H1 (cell line): ENCODE measurements around the gene CALD1. TPM values are rescaled to one million over a fixed set of nuclear protein-coding genes. Genes with fewer than 3 reads are reported as not detected.

ENCODE experiments used
- CTCF ChIA-PET: fragments of 300-600 bp; sonication (Branson Sonifier 250); formaldehyde crosslinking; loops from one replicate; lab custom pipeline; 2021; ENCODE audit not compliant: partially characterized antibody; lab: Charles Lee
- POLR2A ChIA-PET: fragments of 300-600 bp; sonication (Branson Sonifier 250); formaldehyde crosslinking; loops from one replicate; lab custom pipeline; 2021; ENCODE audit warnings: inconsistent platforms; ENCODE audit not compliant: partially characterized antibody; lab: Charles Lee
- DNase-seq, 2 experiments: peaks; one replicate each; pipeline versions ENCODE4 v3.0.0 to v3.0.0-alpha.2; 2010 to 2022; ENCODE audit warnings: low spot score in 2 of 2, low read depth in 1 of 2, mixed read lengths in 1 of 2
- FAIRE-seq: peaks from 2 replicates; lab custom pipeline; 2011; peaks lifted over from hg19 to GRCh38; lab: Jason Lieb, UNC
- H2AFZ ChIP-seq: 2 replicates; pipeline ENCODE4 v1.8.1; 2012; ENCODE audit warnings: low read length, inconsistent platforms
- H2AK5ac ChIP-seq: 2 replicates; pipeline ENCODE4 v1.6.1; 2013; ENCODE audit warnings: low read depth, low read length
- H2BK120ac ChIP-seq: replicated peaks from 2 replicates; pipeline ENCODE3; 2013; ENCODE audit warnings: low read depth, low read length, inconsistent platforms
- H2BK12ac ChIP-seq: 2 replicates; pipeline ENCODE4 v1.6.1; 2013; ENCODE audit warnings: low read depth, low read length
- H2BK15ac ChIP-seq: 2 replicates; pipeline ENCODE4 v1.6.1; 2013; ENCODE audit warnings: low read length
- H2BK20ac ChIP-seq: 2 replicates; pipeline ENCODE4 v1.6.1; 2013; ENCODE audit warnings: low read length
- H2BK5ac ChIP-seq: 2 replicates; pipeline ENCODE4 v1.6.1; 2013; ENCODE audit warnings: low read depth, low read length
- H3K14ac ChIP-seq: 2 replicates; pipeline ENCODE4 v1.6.1; 2013; ENCODE audit warnings: inconsistent platforms; ENCODE audit not compliant: insufficient read length
- H3K18ac ChIP-seq: 2 replicates; pipeline ENCODE4 v1.6.1; 2013; ENCODE audit warnings: low read length; ENCODE audit errors: extremely low read depth
- H3K23ac ChIP-seq: 2 replicates; pipeline ENCODE4 v1.6.1; 2013; ENCODE audit warnings: inconsistent platforms; ENCODE audit not compliant: insufficient read length
- H3K23me2 ChIP-seq: 2 replicates; pipeline ENCODE4 v1.6.1; 2013; ENCODE audit warnings: low read depth, low read length
- H3K27ac ChIP-seq: 2 replicates; pipeline ENCODE4 v1.6.1; 2011; ENCODE audit warnings: low read depth, low read length, inconsistent platforms
- H3K27me3 ChIP-seq, 4 experiments: replicated peaks in 1 of 4; 1 replicate in 1 of 4; 2 replicates in 3 of 4; pipeline versions ENCODE4 v1.6.1 to v1.8.1; 2011 to 2013; ENCODE audit warnings: low read length in 3 of 4, mild to moderate bottlenecking in 3 of 4, inconsistent platforms in 2 of 4, mixed read lengths in 2 of 4, moderate library complexity in 1 of 4; ENCODE audit not compliant: control insufficient read depth in 3 of 4, insufficient read depth in 3 of 4; ENCODE audit errors: extremely low read depth in 1 of 4
- H3K36me3 ChIP-seq, 4 experiments: 2 replicates each; pipeline versions ENCODE4 v1.6.1 to v1.8.1; 2011 to 2013; ENCODE audit warnings: mild to moderate bottlenecking in 4 of 4, low read length in 3 of 4, moderate library complexity in 2 of 4, control low read depth in 1 of 4, inconsistent platforms in 1 of 4; ENCODE audit not compliant: insufficient read depth in 4 of 4, control insufficient read depth in 2 of 4
- H3K4ac ChIP-seq: replicated peaks from 2 replicates; pipeline ENCODE3; 2013; ENCODE audit warnings: low read length, low read depth, mixed read lengths, inconsistent platforms; ENCODE audit not compliant: insufficient read length
- H3K4me1 ChIP-seq, 4 experiments: replicated peaks in 1 of 4; 1 replicate in 1 of 4; 2 replicates in 3 of 4; pipeline versions ENCODE4 v1.6.1 to v1.8.1; 2011 to 2013; ENCODE audit warnings: low read length in 3 of 4, inconsistent platforms in 2 of 4, mixed read lengths in 1 of 4; ENCODE audit not compliant: insufficient read depth in 4 of 4, control insufficient read depth in 3 of 4
- H3K4me2 ChIP-seq, 2 experiments: 2 replicates each; pipeline versions ENCODE4 v1.6.1 to v1.8.1; 2011 to 2013; ENCODE audit warnings: low read depth in 2 of 2, low read length in 2 of 2, control low read depth in 1 of 2, inconsistent platforms in 1 of 2, mild to moderate bottlenecking in 1 of 2; ENCODE audit not compliant: insufficient read depth in 1 of 2
- H3K4me3 ChIP-seq, 4 experiments: fragments of 200-600, 300-600 bp in 1 of 4; sonication (generic), shearing (Covaris generic), sonication (Bioruptor Twin) in 1 of 4; 2 replicates each; pipeline versions ENCODE4 v1.5.1 to v1.8.1; 2011 to 2016; ENCODE audit warnings: low read length in 4 of 4, low read depth in 3 of 4, control low read depth in 2 of 4, inconsistent platforms in 2 of 4, mild to moderate bottlenecking in 2 of 4, mixed read lengths in 1 of 4, moderate library complexity in 1 of 4; ENCODE audit not compliant: insufficient read depth in 2 of 4; ENCODE audit errors: extremely low read depth in 1 of 4
- H3K56ac ChIP-seq: replicated peaks from 2 replicates; pipeline ENCODE3; 2013; ENCODE audit warnings: low read depth, mild to moderate bottlenecking, mixed read lengths, low read length, inconsistent platforms; ENCODE audit not compliant: insufficient read length
- H3K79me1 ChIP-seq: 2 replicates; pipeline ENCODE4 v1.6.1; 2013; ENCODE audit warnings: low read depth, low read length, control low read depth
- H3K79me2 ChIP-seq, 2 experiments: 2 replicates each; pipeline versions ENCODE4 v1.6.1 to v1.8.1; 2012 to 2013; ENCODE audit warnings: low read length in 2 of 2, mild to moderate bottlenecking in 2 of 2, inconsistent platforms in 1 of 2; ENCODE audit not compliant: insufficient read depth in 2 of 2, control insufficient read depth in 1 of 2
- H3K9ac ChIP-seq, 4 experiments: replicated peaks in 1 of 4; 1 replicate in 1 of 4; 2 replicates in 3 of 4; pipeline versions ENCODE4 v1.6.1 to v1.8.1; 2011 to 2013; ENCODE audit warnings: low read depth in 3 of 4, low read length in 3 of 4, control low read depth in 2 of 4, mild to moderate bottlenecking in 2 of 4, moderate library complexity in 2 of 4, inconsistent platforms in 1 of 4; ENCODE audit errors: extremely low read depth in 1 of 4
- H3K9me3 ChIP-seq, 2 experiments: 2 replicates each; pipeline versions ENCODE4 v1.6.1 to v1.8.1; 2012 to 2013; ENCODE audit warnings: mild to moderate bottlenecking in 2 of 2, moderate library complexity in 2 of 2, control low read depth in 1 of 2, inconsistent platforms in 1 of 2, low read depth in 1 of 2, low read length in 1 of 2, mixed read lengths in 1 of 2; ENCODE audit not compliant: insufficient read depth in 2 of 2
- H4K20me1 ChIP-seq, 2 experiments: replicated peaks in 1 of 2; 2 replicates each; pipeline versions ENCODE3 to v1.8.1; 2011 to 2013; ENCODE audit warnings: inconsistent platforms in 2 of 2, low read length in 2 of 2, mild to moderate bottlenecking in 1 of 2; ENCODE audit not compliant: insufficient read depth in 2 of 2, control insufficient read depth in 1 of 2
- H4K5ac ChIP-seq: 2 replicates; pipeline ENCODE4 v1.6.1; 2013; ENCODE audit warnings: low read length, low read depth, mixed read lengths, inconsistent platforms; ENCODE audit not compliant: insufficient read length
- H4K8ac ChIP-seq: 2 replicates; pipeline ENCODE4 v1.8.0; 2013; ENCODE audit warnings: mild to moderate bottlenecking, moderate library complexity, low read length, inconsistent platforms; ENCODE audit not compliant: insufficient read depth; ENCODE audit errors: extremely low read depth
- H4K91ac ChIP-seq: replicated peaks from 2 replicates; pipeline ENCODE3; 2013; ENCODE audit warnings: low read length, mixed read lengths, inconsistent platforms; ENCODE audit not compliant: insufficient read length
- GABPA ChIP-seq: IDR thresholded peaks from 2 replicates; pipeline ENCODE4 v1.6.1; 2011; ENCODE audit warnings: mild to moderate bottlenecking, low read length, moderate library complexity, borderline replicate concordance; ENCODE audit not compliant: insufficient read depth
- RNF2 ChIP-seq: fragments of 200-900, 300-1000 bp; sonication (generic); IDR thresholded peaks from 2 replicates; pipeline ENCODE4 v1.7.1; 2016; ENCODE audit warnings: borderline replicate concordance, low read depth, mild to moderate bottlenecking, antibody characterized with exemption, low read length; ENCODE audit not compliant: poor library complexity, severe bottlenecking; ENCODE audit errors: missing control alignments
- WGBS, 2 experiments: shearing (Covaris generic) in 1 of 2; methylation state at CpG; one replicate each; pipeline versions ENCODE4 v1.1.6 to v1.1.7; 2013 to 2015; ENCODE audit warnings: low lambda C conversion rate in 2 of 2, mixed read lengths in 2 of 2, inconsistent platforms in 1 of 2, low coverage in 1 of 2, missing lambda C conversion rate in 1 of 2; ENCODE audit not compliant: insufficient replicate concordance in 2 of 2, insufficient coverage in 1 of 2, insufficient read length in 1 of 2; ENCODE audit errors: extremely low coverage in 1 of 2, missing lambda C conversion rate in 1 of 2; 5-methylcytosine and 5-hydroxymethylcytosine counted together
- polyA plus RNA-seq, 7 experiments: library from polyadenylated mRNA; depleted of rRNA in 3 of 7; stranded (reverse) in 5 of 7; unstranded in 2 of 7; fragments of >200 nt in 5 of 7; fragments of 200-250 nt in 2 of 7; gene quantifications; 1 replicate in 5 of 7; 2 replicates in 1 of 7; 4 replicates in 1 of 7; pipeline versions ENCODE4 v1.2.1 to v1.2.3, GENCODE V29; 2011 to 2013; ENCODE audit warnings: missing spikeins in 2 of 7, mixed read lengths in 2 of 7
- total RNA-seq: library from RNA; stranded (reverse); fragmentation: NEBNext Ultra II Directional; extraction: Animal tissue kit (Norgen Biotek cat#: 25700); gene quantifications from 2 replicates; pipeline ENCODE4 v1.2.1, GENCODE V29; 2021

The CALD1 gene
- total and polyA plus RNA-seq, 2 of the 8 experiments (the other 6 are each of a cell fraction or from before 2014, with no cell fraction given), result 34.3 to 177 TPM

DNA sequence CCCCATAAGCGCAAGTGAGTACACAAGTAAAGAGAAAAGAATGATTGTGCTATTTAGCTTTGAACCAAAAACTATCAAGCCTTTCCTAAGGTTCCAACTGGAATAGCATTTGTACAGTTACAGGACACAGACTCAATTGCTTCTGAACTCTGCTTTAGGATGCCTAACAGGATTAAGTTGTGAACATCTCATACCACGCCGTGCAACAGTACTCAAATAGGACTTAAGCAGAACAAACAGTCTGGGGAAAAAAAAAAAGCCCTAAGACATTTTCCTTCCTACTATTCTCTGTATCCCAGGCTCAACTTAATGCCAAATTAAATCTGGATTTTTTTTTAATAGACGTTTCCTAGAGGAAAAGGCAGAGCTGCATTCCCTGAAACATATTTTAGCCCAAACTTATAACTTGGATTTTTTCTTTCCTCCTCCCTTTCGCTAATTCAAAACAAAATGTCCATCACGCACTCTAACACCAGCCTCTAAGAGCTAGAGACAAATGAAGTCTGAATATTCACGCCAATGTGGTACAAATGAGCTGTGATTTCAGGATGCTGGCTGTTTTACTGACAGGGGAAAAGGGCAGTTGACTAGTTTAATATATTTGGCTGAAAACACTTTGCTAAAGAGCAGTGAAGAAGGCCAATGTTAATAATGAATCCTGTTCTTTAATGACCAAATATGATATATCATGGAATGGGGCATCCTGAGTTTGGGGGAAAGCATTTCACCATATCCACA, 68.6 kb downstream of the CALD1 start:
- H4K20me1 ChIP-seq, result no peaks in the 10 kb centered on the region
- H2BK120ac ChIP-seq, result no peak overlapping the region
- no peak overlapping the region for H3K56ac ChIP-seq
- H3K79me2 ChIP-seq, result no peaks in the 10 kb centered on the region
- peaks cover 0 to 4% (median 2%) of the 10 kb centered on the region in 4 experiments; a peak in 2 of 7 replicates for H3K4me1 ChIP-seq
- POLR2A ChIA-PET, result interaction anchor here (0.6 to 2.0 kb wide), 3 partner anchors 9 to 96 kb away, joined by 3 to 5 read pairs (median 3); no protein-coding TSS in a partner anchor
- WGBS, 2 experiments, result 77 to 100% methylated on average over 1 to 7 of the region's 7 CpGs
- H2BK20ac ChIP-seq, result no peak overlapping the region
- H2AK5ac ChIP-seq, result no peak overlapping the region
- no peak overlapping the region for H3K18ac ChIP-seq
- no peak overlapping the region for H2AFZ ChIP-seq
- no peak overlapping the region for H4K91ac ChIP-seq
- no peak overlapping the region for H3K4ac ChIP-seq
- H3K4me3 ChIP-seq, result no peak overlapping the region
- H2BK5ac ChIP-seq, result no peak overlapping the region
- no peaks in the 10 kb centered on the region for H3K23me2 ChIP-seq
- H3K27ac ChIP-seq, result no peak overlapping the region
- no peaks in the 10 kb centered on the region; the same call in 1 of the 2 replicates for H3K79me1 ChIP-seq
- CTCF ChIA-PET, result interaction anchor here (2.1 kb wide), 1 partner anchor 124 kb away, joined by 4 read pairs; no protein-coding TSS in a partner anchor
- TF ChIP-seq GABPA, result no peak
- no peak for TF ChIP-seq RNF2
- TF ChIP-seq, all 59 proteins: peak for 0
- H4K8ac ChIP-seq, result no peak overlapping the region
- no peak for DNase-seq
- H3K23ac ChIP-seq, result no peak overlapping the region
- no peaks in the 10 kb centered on the region for H3K27me3 ChIP-seq
- no peak overlapping the region for H4K5ac ChIP-seq
- FAIRE-seq, result no peak
- H3K36me3 ChIP-seq, result no peaks in the 10 kb centered on the region; a peak in 2 of 8 replicates
- H3K9ac ChIP-seq, result no peak overlapping the region
- H3K4me2 ChIP-seq, result no peak overlapping the region
- no peak overlapping the region for H3K14ac ChIP-seq
- no peaks in the 10 kb centered on the region for H3K9me3 ChIP-seq
- H2BK12ac ChIP-seq, result no peak overlapping the region
- H2BK15ac ChIP-seq, result no peak overlapping the region
